NT2/D1 (cell line): ENCODE data around the gene MNX1.

ENCODE experiments used
- YY1 ChIP-seq: IDR thresholded peaks from 2 replicates; pipeline ENCODE4 v1.6.1; 2011; ENCODE audit not compliant: insufficient read length, insufficient read depth
- ZNF274 ChIP-seq: IDR thresholded peaks from 2 replicates; pipeline ENCODE4 v1.6.1; 2011; ENCODE audit warnings: mild to moderate bottlenecking, low read depth, low read length

GRCh38 chr7:157007470-157008066 is 2.9 kb downstream of the MNX1 start:
- no peak for TF ChIP-seq YY1
- no peak for TF ChIP-seq ZNF274
